Fibroblast of villous mesenchyme (primary cell): ENCODE measurements around the gene CCNDBP1. TPM values are rescaled to one million over a fixed set of nuclear protein-coding genes. Genes with fewer than 3 reads are reported as not detected.

Experiments
- DNase-seq: peaks from one replicate; pipeline ENCODE4 v3.0.0-alpha.2; 2010; ENCODE audit warnings: low read depth
- H3K4me3 ChIP-seq: 2 replicates; pipeline ENCODE4 v1.5.1; 2011; ENCODE audit warnings: low read depth, mild to moderate bottlenecking, low read length
- CTCF ChIP-seq: IDR thresholded peaks from 2 replicates; pipeline ENCODE4 v1.5.1; 2012; ENCODE audit warnings: low read depth, mild to moderate bottlenecking, low read length; ENCODE audit not compliant: insufficient read depth
- total RNA-seq: library from RNA; depleted of rRNA; stranded (reverse); fragments of >200 nt; gene quantifications from 2 replicates; pipeline ENCODE4 v1.2.3, GENCODE V29; 2012

CCNDBP1 gene
- total RNA-seq, 1 donor, result 67.8 TPM

- TF ChIP-seq CTCF, result no peak
These were observed 637 bp upstream of the CCNDBP1 start for GRCh38 chr15:43184407-43185124.

GRCh38 chr15:43186003-43186353 is 775 bp downstream of the CCNDBP1 start:
- no peak for DNase-seq
- peak overlapping the region; percentile 91 for H3K4me3 ChIP-seq
- no peak for TF ChIP-seq CTCF

More at GRCh38 chr15:43184407-43185124, 637 bp upstream of the CCNDBP1 start:
- DNase-seq, result no peak
- H3K4me3 ChIP-seq, result no peak overlapping the region

- TF ChIP-seq CTCF, result peak; percentile 73
- H3K4me3 ChIP-seq, result no peak overlapping the region
- DNase-seq, result peak; percentile 60
These were observed 2.4 kb downstream of the CCNDBP1 start for GRCh38 chr15:43187544-43188155.

- no peak for TF ChIP-seq CTCF
- H3K4me3 ChIP-seq, result no peak overlapping the region
- DNase-seq, result no peak
These were observed 4.1 kb downstream of the CCNDBP1 start for GRCh38 chr15:43189296-43189695.

- DNase-seq, result no peak
- no peak overlapping the region for H3K4me3 ChIP-seq
- no peak for TF ChIP-seq CTCF
These were observed 5.0 kb downstream of the CCNDBP1 start for GRCh38 chr15:43190178-43190577.

GRCh38 chr15:43193710-43194109 is 8.5 kb downstream of the CCNDBP1 start:
- no peak overlapping the region for H3K4me3 ChIP-seq
- DNase-seq, result no peak
- no peak for TF ChIP-seq CTCF
